WTC11 (cell line): ENCODE data around the gene LEFTY2. TPM values are rescaled to one million over a fixed set of nuclear protein-coding genes. Genes with fewer than 3 reads are reported as not detected.

Experiments used
- ATAC-seq: fragments of 200-7000 bp; cut with Tn5 transposase; 2 replicates; pipeline ENCODE4 v1.10.0; 2021; ENCODE audit warnings: mild to moderate bottlenecking, moderate library complexity
- CTCF ChIA-PET: fragments of 300-600 bp; sonication (Branson Sonifier 250); formaldehyde crosslinking; loops from one replicate; lab custom pipeline; 2021; ENCODE audit warnings: antibody characterized with exemption; lab: Charles Lee
- POLR2A ChIA-PET: fragments of 350-600 bp; sonication (Branson Sonifier 250); formaldehyde crosslinking; loops from one replicate; lab custom pipeline; 2021; ENCODE audit warnings: antibody characterized with exemption; lab: Charles Lee
- DNase-seq: peaks from one replicate; pipeline ENCODE4 v3.0.0; 2021; ENCODE audit warnings: low spot score
- H3K27ac Mint-ChIP-seq: 2 replicates; pipeline ENCODE4 v1.8.0; 2021; ENCODE audit warnings: mixed read lengths
- H3K27me3 Mint-ChIP-seq: 2 replicates; pipeline ENCODE4 v1.8.0; 2021; ENCODE audit warnings: low read depth, mild to moderate bottlenecking, moderate library complexity, mixed read lengths
- H3K36me3 Mint-ChIP-seq: 2 replicates; pipeline ENCODE4 v1.8.0; 2021; ENCODE audit warnings: mixed read lengths
- H3K4me1 Mint-ChIP-seq: 2 replicates; pipeline ENCODE4 v1.8.0; 2022; ENCODE audit warnings: mixed read lengths
- H3K4me3 Mint-ChIP-seq: 2 replicates; pipeline ENCODE4 v1.8.0; 2021; ENCODE audit warnings: mild to moderate bottlenecking, moderate library complexity, mixed read lengths
- H3K9me3 Mint-ChIP-seq: 2 replicates; pipeline ENCODE4 v1.8.0; 2021; ENCODE audit warnings: mixed read lengths
- ARID4B ChIP-seq: sonication (generic); formaldehyde crosslinking; IDR thresholded peaks from 2 replicates; pipeline ENCODE4 v1.8.0; 2023; ENCODE audit warnings: missing genetic modification reagents, mild to moderate bottlenecking, borderline replicate concordance
- ATF2 ChIP-seq: sonication (generic); formaldehyde crosslinking; IDR thresholded peaks from 2 replicates; pipeline ENCODE4 v1.8.1; 2022; ENCODE audit warnings: low read depth, missing genetic modification reagents, borderline replicate concordance
- ATF6 ChIP-seq: sonication (generic); formaldehyde crosslinking; IDR thresholded peaks from 2 replicates; pipeline ENCODE4 v1.8.1; 2023; ENCODE audit warnings: mild to moderate bottlenecking, missing genetic modification reagents
- MXD4 ChIP-seq: fragments of 250-450 bp; sonication (Bioruptor Pico); IDR thresholded peaks from 2 replicates; pipeline ENCODE4 v1.8.0; 2021; ENCODE audit warnings: mild to moderate bottlenecking, moderate library complexity, borderline replicate concordance
- NR2C2 ChIP-seq: sonication (generic); formaldehyde crosslinking; IDR thresholded peaks from 2 replicates; pipeline ENCODE4 v1.8.0; 2022; ENCODE audit warnings: mild to moderate bottlenecking, missing genetic modification reagents
- PRDM15 ChIP-seq: sonication (generic); formaldehyde crosslinking; IDR thresholded peaks from 2 replicates; pipeline ENCODE4 v1.8.0; 2022; ENCODE audit warnings: missing genetic modification reagents
- SP1 ChIP-seq: sonication (generic); formaldehyde crosslinking; conservative IDR thresholded peaks from 2 replicates; pipeline ENCODE4 v1.8.1; 2022; ENCODE audit warnings: missing genetic modification reagents
- TEAD1 ChIP-seq: sonication (generic); formaldehyde crosslinking; IDR thresholded peaks from 2 replicates; pipeline ENCODE4 v1.8.0; 2022; ENCODE audit warnings: mild to moderate bottlenecking, missing genetic modification reagents
- ZNF317 ChIP-seq: sonication (generic); formaldehyde crosslinking; IDR thresholded peaks from 2 replicates; pipeline ENCODE4 v1.8.1; 2023; ENCODE audit warnings: low read depth, mild to moderate bottlenecking, moderate library complexity, missing genetic modification reagents, borderline replicate concordance
- ZNF396 ChIP-seq: fragments of 250-450 bp; sonication (Bioruptor Pico); IDR thresholded peaks from 2 replicates; pipeline ENCODE4 v1.8.0; 2021; ENCODE audit warnings: mild to moderate bottlenecking, moderate library complexity, borderline replicate concordance
- ZNF423 ChIP-seq: fragments of 250-450 bp; sonication (Bioruptor Pico); IDR thresholded peaks from 2 replicates; pipeline ENCODE4 v2.1.2; 2022; ENCODE audit warnings: mild to moderate bottlenecking, moderate library complexity
- ZNF512 ChIP-seq: sonication (generic); formaldehyde crosslinking; IDR thresholded peaks from 2 replicates; pipeline ENCODE4 v1.8.1; 2022; ENCODE audit warnings: missing genetic modification reagents, borderline replicate concordance
- ZSCAN18 ChIP-seq: fragments of 250-450 bp; sonication (Bioruptor Pico); IDR thresholded peaks from 2 replicates; pipeline ENCODE4 v2.1.2; 2022; ENCODE audit warnings: mild to moderate bottlenecking, moderate library complexity
- total RNA-seq: library from RNA; stranded (reverse); gene quantifications from 3 replicates; pipeline ENCODE4 v1.2.3, GENCODE V29; 2021

LEFTY2 gene
- total RNA-seq, 1 experiment from 2014 or later, result 15.5 TPM

- TF ChIP-seq ARID4B (CRISPR knock-in tag), result no peak
- no peak for TF ChIP-seq ATF2 (CRISPR knock-in tag)
- no peak for TF ChIP-seq ZNF423 (CRISPR knock-in tag)
- TF ChIP-seq SP1 (CRISPR knock-in tag), result no peak
Observed at GRCh38 chr1:225931270-225932136, 9.5 kb downstream of the LEFTY2 start (continued).

GRCh38 chr1:225930566-225930965, 10.5 kb downstream of the LEFTY2 start:
- POLR2A ChIA-PET, result no interaction called here
- H3K9me3 Mint-ChIP-seq, result no peaks in the 10 kb centered on the region
- peaks cover 8% of the 10 kb centered on the region for H3K4me1 Mint-ChIP-seq
- TF ChIP-seq ZSCAN18 (no peak), ZNF317 (CRISPR knock-in tag) (no peak), ZNF396 (CRISPR knock-in tag) (no peak), ATF6 (CRISPR knock-in tag) (no peak), PRDM15 (CRISPR knock-in tag) (no peak), NR2C2 (CRISPR knock-in tag) (no peak), ARID4B (CRISPR knock-in tag) (no peak), MXD4 (no peak), TEAD1 (CRISPR knock-in tag) (no peak), ZNF512 (CRISPR knock-in tag) (no peak)
- DNase-seq (no peak), ATAC-seq (no peak)
- CTCF ChIA-PET, result interaction anchor here (1.4 kb wide), 1 partner anchor 456 kb away, joined by 5 read pairs; no protein-coding TSS in a partner anchor
- no peak overlapping the region for H3K27ac Mint-ChIP-seq
- no peaks in the 10 kb centered on the region for H3K27me3 Mint-ChIP-seq
- H3K4me3 Mint-ChIP-seq, result no peak overlapping the region
- H3K36me3 Mint-ChIP-seq, result no peaks in the 10 kb centered on the region
